GM12872 (cell line): ENCODE data around the gene UFM1.

ENCODE experiments used
- TF ChIP-seq, protein P1 (sequence below): IDR thresholded peaks from 3 replicates; pipeline ENCODE4 v1.5.1; 2011; ENCODE audit warnings: low read depth, mild to moderate bottlenecking, low read length, moderate library complexity; ENCODE audit not compliant: insufficient read depth

UFM1 gene

DNA sequence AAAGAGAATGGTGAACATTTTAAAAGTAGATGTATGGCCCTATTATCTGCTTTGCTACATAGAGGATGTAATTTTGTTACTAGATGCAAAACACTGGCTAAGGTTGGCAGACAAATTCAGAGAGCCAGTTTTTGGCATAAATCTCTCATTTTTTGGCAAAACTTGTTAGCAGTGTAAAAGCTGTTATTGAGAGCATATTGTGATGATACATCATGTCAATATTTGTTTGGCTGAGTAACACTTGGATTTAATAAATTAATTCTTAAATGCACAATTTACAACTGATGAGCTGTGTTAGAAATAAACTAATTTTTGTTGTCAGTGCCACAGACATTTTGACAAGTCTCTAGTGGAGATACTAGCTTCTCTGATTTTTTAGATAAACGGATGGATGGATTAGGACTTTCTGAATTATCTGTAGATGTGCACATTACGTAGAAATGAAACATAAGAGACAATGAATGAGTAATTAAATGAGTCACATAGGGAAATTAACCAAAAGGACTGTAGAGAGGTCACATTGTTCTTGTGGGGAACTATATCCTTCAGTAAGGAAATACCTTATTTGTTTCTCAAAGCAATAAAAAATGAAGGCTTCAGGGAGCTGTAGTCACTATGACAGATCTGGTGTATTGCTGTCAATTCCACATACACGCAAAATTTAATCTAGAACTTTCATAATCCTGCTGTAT lies 17.4 kb downstream of the UFM1 start:
- TF ChIP-seq, protein P1, sequence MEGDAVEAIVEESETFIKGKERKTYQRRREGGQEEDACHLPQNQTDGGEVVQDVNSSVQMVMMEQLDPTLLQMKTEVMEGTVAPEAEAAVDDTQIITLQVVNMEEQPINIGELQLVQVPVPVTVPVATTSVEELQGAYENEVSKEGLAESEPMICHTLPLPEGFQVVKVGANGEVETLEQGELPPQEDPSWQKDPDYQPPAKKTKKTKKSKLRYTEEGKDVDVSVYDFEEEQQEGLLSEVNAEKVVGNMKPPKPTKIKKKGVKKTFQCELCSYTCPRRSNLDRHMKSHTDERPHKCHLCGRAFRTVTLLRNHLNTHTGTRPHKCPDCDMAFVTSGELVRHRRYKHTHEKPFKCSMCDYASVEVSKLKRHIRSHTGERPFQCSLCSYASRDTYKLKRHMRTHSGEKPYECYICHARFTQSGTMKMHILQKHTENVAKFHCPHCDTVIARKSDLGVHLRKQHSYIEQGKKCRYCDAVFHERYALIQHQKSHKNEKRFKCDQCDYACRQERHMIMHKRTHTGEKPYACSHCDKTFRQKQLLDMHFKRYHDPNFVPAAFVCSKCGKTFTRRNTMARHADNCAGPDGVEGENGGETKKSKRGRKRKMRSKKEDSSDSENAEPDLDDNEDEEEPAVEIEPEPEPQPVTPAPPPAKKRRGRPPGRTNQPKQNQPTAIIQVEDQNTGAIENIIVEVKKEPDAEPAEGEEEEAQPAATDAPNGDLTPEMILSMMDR: no peak

DNA sequence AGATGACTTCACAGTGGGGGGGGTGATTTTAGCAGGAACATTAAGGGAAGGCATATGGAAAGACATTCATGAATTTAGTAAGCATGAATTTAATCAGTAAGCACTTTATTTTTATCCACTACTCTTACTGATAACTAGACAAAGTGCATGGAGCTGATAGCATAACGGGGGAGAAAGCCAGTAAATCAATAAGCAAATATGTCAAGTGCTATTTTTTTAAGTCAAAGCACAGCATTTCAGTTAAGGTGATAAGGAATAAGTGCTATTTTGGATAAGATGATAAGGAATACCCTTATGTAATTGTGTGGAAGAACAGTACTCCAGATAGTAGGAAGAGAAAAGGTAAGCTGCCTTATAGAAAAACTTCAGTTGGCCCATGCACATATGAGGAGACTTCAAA lies 19.4 kb downstream of the UFM1 start:
- TF ChIP-seq, protein P1: no peak

DNA sequence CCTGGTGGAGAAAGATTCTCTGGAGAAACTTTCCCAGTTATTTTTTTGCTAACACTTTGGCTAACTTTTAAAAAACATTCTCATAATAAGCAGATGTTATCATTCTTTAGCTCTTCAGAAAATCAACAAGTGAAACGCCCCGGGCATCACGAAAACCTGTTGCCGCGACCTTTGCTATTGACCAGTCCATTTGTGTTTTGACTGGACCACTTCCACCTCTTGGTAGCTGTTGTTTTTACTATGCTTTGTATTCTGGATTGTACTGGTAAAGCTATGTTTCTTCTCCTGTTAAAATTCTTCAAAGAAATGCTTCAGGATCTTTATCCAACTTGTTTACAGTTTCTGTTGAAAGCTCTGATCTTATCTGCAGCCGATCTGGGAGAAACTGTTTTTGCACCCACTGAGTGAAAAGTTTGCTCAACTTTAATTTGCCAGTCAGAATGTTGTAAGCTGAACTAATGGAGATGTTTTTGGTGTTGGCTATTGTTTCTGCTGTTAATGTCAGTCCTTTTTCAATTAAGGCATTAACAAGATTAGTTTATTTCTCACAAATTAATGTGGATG lies 23.3 kb downstream of the UFM1 start:
- TF ChIP-seq, protein P1: no peak

DNA sequence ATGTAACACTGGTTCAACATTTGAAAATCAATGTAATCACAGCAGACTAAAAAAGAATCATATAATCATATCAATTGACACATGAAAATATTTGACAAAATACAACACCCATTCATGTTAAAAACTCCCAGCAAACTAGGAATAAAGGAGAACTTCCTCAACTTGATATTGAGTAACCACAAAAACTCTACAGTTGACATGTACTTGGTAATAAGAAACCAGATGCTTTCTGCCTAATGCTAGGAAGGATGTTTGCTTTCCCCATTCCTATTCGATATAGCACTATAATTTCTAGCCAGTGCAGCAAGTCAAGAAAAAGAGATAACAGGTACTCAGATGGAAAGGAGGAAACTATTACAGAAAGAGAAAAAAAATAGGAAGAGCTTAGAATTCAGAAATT lies 26.9 kb downstream of the UFM1 start:
- TF ChIP-seq, protein P1: no peak

DNA sequence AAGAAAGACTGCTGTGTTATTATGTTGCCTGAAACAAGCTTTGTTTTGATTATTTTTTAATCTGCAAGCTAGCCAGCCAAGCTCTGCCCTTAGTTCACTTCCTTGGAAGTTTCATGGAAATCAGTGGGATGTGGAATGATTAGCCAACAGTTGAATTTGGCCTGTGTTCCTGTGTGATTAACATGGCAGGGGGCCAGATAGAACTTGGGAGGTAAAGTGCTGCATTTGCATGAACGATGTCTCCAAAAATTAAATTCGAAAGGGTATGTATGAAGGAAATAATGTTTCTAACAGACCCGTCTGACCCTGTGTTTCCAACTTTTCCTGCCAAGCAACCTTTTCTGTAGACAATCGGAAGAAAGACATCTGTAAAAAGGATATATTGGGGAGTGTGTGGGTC lies 32.2 kb downstream of the UFM1 start:
- TF ChIP-seq, protein P1: no peak

DNA sequence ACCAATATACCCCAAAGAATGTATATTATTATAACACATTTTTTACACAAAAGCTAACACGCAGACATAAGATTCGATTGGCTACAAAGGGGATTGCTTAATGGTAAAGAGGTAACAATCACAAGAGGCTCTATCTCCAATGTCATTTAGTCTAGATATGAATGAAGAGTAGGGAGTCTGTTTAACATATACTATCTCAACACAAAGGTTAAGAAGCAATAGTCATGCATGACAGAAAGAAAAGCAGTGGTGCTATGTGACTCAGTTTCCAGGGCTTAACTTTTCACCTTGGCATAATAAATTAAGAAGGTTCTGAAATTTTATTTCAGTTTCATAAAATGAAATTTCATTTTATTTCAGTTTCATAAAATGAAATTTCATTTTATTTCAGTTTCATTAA lies 33.3 kb downstream of the UFM1 start:
- TF ChIP-seq, protein P1: no peak

DNA sequence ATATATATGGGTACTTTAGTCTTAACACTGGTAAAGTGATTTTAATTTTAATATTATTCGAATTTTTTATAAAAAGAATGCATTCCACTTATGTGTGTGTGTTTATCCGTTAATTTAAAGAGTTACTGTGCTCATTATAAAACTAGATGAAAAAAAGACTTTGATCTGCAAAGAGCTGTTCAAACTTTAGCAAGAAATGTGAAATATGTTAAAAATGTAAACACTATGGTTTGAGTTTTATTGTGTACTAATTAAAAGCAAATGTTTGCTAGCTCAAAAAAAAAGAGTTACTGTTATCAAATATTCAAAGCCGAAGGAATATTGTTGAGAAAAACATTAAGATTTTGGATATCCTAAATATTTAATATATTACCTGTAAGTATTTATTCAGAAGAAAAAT lies 34.5 kb downstream of the UFM1 start:
- TF ChIP-seq, protein P1: no peak
